Parathyroid adenoma (tissue), 2 donors: Measurements from ENCODE around the gene SOX12.
A peak's percentile ranks its signal among the peaks of the same experiment; 100 is the strongest.

Experiments used
- H2AFZ ChIP-seq: fragments of 300-600 bp; sonication (generic); one replicate; pipeline ENCODE4 v1.7.0; 2017; ENCODE audit warnings: antibody characterized with exemption, mild to moderate bottlenecking
- H3K27ac ChIP-seq: fragments of 300-600 bp; sonication (generic); one replicate; pipeline ENCODE4 v1.7.0; 2017
- H3K27me3 ChIP-seq: fragments of 300-600 bp; sonication (generic); one replicate; pipeline ENCODE4 v1.7.0; 2017; ENCODE audit warnings: low read length; ENCODE audit not compliant: control insufficient read depth, insufficient read depth
- H3K36me3 ChIP-seq: fragments of 300-600 bp; sonication (generic); one replicate; pipeline ENCODE4 v1.7.0; 2017; ENCODE audit warnings: low read length; ENCODE audit not compliant: control insufficient read depth, insufficient read depth
- H3K4me1 ChIP-seq: fragments of 300-600 bp; sonication (generic); one replicate; pipeline ENCODE4 v1.7.0; 2017; ENCODE audit warnings: control low read depth
- H3K4me2 ChIP-seq: fragments of 300-600 bp; sonication (generic); one replicate; pipeline ENCODE4 v1.7.0; 2017; ENCODE audit warnings: low read length
- H3K4me3 ChIP-seq: fragments of 300-600 bp; sonication (generic); one replicate; pipeline ENCODE4 v1.7.0; 2017; ENCODE audit warnings: low read depth, low read length
- H3K79me2 ChIP-seq: fragments of 300-600 bp; sonication (generic); one replicate; pipeline ENCODE4 v1.7.0; 2017; ENCODE audit warnings: control low read depth
- H3K9ac ChIP-seq: fragments of 300-600 bp; sonication (generic); one replicate; pipeline ENCODE4 v1.7.0; 2017; ENCODE audit warnings: mild to moderate bottlenecking
- H3K9me3 ChIP-seq: fragments of 300-600 bp; sonication (generic); one replicate; pipeline ENCODE4 v1.7.0; 2017; ENCODE audit warnings: low read length; ENCODE audit not compliant: control insufficient read depth
- CTCF ChIP-seq: fragments of 300-600 bp; sonication (generic); IDR thresholded peaks from one replicate; pipeline ENCODE4 v1.7.0; 2017; ENCODE audit warnings: antibody characterized with exemption, mild to moderate bottlenecking
- donor health status: primary hyperparathyroidism.

The SOX12 gene

DNA sequence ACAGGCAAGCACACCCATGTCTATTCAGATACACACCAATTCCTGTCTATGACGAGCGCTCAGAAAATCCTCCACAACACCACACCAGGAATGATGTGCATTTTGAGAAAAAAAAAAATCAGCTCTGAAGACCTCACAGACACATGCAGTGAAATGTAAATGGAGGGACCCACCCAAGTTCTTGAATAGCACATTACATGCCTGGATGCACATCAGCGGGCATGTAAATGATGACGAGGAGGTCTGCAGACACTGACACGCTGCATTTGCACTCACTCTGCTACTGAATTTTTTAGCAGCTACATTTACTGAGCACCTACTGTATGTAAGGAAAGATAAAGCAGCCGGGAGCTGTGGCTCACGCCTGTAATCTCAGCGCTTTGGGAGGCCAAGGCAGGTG lies 36.2 kb downstream of the SOX12 start:
- H3K9ac ChIP-seq, result no peak overlapping the region
- no peak for TF ChIP-seq CTCF
- no peak overlapping the region for H3K27ac ChIP-seq
- no peak overlapping the region for H3K4me2 ChIP-seq
- no peaks in the 10 kb centered on the region for H3K9me3 ChIP-seq
- no peak overlapping the region for H3K4me3 ChIP-seq
- no peaks in the 10 kb centered on the region for H3K27me3 ChIP-seq
- no peak overlapping the region for H2AFZ ChIP-seq
- no peaks in the 10 kb centered on the region for H3K79me2 ChIP-seq
- peaks cover 17% of the 10 kb centered on the region for H3K4me1 ChIP-seq
- no peaks in the 10 kb centered on the region for H3K36me3 ChIP-seq

DNA sequence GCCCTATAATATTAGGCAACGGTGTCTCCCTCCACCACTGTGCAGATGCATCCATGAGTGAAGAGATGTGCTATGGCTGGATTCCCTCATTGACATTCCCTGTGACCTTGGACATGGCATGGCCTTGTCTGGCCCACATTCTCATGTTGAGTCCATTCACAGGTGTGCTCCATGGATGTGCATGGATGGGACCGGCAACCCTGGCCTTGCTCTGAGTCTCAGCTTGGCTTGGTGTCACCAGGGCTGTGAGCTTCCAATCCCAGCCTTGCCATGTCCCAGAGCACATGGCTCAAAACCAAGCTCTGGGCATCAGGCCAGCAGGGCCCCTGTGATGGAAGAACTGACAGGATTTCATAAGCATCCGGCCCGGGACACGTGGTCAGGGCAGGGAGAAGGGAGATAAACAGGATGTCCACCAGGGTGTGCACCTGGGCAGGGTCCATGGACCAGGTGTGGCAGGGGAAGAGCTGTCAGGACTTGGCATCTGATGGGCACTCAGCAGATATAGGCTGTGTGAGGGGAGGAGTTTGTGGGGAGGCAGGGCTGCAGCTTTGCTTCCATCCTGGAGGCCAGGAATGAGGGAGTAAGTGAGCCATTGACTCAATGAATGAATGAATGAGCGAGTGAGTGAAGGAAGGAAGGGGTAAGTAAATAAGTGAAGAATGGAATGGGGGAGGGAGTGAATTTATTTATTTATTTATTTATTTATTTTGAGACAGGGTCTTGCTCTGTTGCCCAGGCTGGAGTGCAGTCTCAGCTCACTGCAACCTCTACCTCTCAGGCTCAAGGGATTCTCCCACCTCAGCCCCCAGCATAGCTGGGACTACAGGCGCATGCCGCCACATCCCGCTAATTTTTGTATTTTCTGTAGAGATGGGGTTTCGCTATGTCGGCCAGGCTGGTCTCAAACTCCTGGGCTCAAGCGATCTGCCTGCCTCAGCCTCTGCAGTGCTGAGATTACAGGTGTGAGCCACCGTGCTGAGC lies 37.2 kb downstream of the SOX12 start:
- H3K4me1 ChIP-seq, result peaks cover 17% of the 10 kb centered on the region
- no peaks in the 10 kb centered on the region for H3K9me3 ChIP-seq
- H3K9ac ChIP-seq, result no peak overlapping the region
- no peaks in the 10 kb centered on the region for H3K27me3 ChIP-seq
- no peak overlapping the region for H3K4me3 ChIP-seq
- no peak overlapping the region for H3K27ac ChIP-seq
- no peaks in the 10 kb centered on the region for H3K79me2 ChIP-seq
- no peak overlapping the region for H3K4me2 ChIP-seq
- peak; percentile 72 for TF ChIP-seq CTCF
- no peaks in the 10 kb centered on the region for H3K36me3 ChIP-seq
- peak overlapping the region; percentile 25 for H2AFZ ChIP-seq

GRCh38 chr20:363319-364078 lies 38.1 kb downstream of the SOX12 start:
- Histone ChIP-seq H2AFZ (no peak overlapping the region), H3K9me3 (no peaks in the 10 kb centered on the region), H3K9ac (no peak overlapping the region), H3K27ac (no peak overlapping the region), H3K27me3 (no peaks in the 10 kb centered on the region), H3K4me2 (no peak overlapping the region), H3K79me2 (no peaks in the 10 kb centered on the region), H3K36me3 (no peaks in the 10 kb centered on the region), H3K4me1 (peaks cover 17% of the 10 kb centered on the region), H3K4me3 (no peak overlapping the region)
- TF ChIP-seq CTCF, result no peak

DNA sequence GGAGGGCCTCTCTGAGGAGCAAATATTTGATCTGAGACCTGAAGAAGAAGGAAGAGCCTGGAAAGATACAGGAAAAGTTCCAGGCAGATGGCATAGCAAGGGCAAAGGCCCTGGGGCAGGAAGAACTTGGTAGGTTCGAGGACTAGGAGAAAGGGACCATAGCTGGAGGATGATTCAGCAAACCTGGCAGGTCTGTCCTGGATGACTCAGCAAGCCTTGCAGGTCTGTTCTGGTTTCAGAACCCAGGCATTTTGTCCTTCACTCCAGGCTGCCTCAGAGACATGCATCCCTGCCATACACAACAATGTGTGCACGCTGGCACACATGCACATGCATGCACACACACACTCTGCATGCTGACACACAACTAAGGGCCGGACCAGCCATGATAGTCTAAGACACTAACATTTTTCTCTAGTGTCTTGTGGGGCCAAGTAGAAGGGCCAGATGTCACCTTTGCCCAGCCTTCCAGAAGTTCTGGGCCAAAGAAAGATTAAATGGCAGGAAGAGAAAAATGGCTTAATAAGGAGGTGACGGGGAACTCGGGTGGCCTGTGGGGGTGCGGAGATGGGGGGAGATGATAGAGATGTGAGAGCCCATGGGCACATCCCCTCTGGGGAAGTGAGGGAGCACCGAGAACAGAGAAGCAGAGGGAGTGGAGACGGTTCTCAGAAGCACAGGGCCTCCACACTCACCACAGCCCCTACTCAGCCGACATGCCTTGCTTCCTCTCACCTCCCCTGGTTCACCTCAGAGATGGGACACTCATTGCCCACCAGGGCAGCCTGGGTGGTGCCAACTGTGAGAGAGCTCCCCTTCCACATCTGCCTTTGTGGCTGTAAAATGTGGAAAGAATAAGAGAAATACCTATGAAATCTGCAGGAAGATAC lies 39.8 kb downstream of the SOX12 start:
- no peaks in the 10 kb centered on the region for H3K9me3 ChIP-seq
- no peaks in the 10 kb centered on the region for H3K36me3 ChIP-seq
- H3K4me2 ChIP-seq, result no peak overlapping the region
- H3K4me1 ChIP-seq, result peaks cover 17% of the 10 kb centered on the region
- no peak overlapping the region for H2AFZ ChIP-seq
- no peaks in the 10 kb centered on the region for H3K79me2 ChIP-seq
- no peak overlapping the region for H3K4me3 ChIP-seq
- peak overlapping the region; percentile 67 for H3K27ac ChIP-seq
- no peak for TF ChIP-seq CTCF
- no peak overlapping the region for H3K9ac ChIP-seq
- H3K27me3 ChIP-seq, result no peaks in the 10 kb centered on the region
